GM21390 (cell line): ENCODE data around the gene YIF1A.
A peak's percentile ranks its signal among the peaks of the same experiment; 100 is the strongest.
"Not testable (repeated sequence)": the region's sequence is repeated elsewhere in the genome, so short reads cannot be mapped to it uniquely, and the experiment has no call there.

Experiments
- ATAC-seq: cut with Tn5 transposase; IDR thresholded peaks from one replicate; pipeline ENCODE4 v1.9.1; 2021; ENCODE audit not compliant: unreplicated experiment

Gene YIF1A

DNA sequence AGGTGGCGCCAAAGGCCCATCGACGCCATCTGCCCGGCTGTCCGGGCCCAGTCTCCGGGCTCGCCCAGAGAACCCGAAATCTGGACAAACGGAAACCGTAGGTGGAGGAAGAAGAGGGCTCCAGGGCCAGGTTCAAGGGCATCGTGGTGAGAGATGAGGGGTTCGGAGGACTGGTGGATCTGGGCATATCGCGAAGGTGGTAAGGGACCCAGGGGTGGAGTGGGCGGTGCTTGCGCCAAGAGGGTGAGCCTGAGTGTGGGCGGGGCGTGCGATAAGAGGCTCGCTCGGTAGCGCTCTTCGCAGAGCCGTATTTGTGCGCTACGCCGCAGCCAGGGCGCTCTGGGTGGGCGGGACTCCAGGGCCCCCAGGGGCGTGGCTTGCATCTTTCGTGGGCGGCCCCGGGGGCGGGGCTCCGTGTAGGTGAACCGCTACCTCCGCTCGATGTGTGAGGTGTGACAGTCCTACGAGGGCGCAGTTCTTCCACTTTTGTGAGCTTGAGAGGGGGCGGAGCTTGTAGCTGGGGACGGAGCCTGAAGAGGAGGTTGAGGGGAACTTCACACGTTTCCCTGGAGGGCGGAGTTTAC is 23.1 kb upstream of the YIF1A start:
- ATAC-seq, result peak; percentile 68

GRCh38 chr11:66311470-66311964 is 22.6 kb upstream of the YIF1A start:
- ATAC-seq, result no peak

DNA sequence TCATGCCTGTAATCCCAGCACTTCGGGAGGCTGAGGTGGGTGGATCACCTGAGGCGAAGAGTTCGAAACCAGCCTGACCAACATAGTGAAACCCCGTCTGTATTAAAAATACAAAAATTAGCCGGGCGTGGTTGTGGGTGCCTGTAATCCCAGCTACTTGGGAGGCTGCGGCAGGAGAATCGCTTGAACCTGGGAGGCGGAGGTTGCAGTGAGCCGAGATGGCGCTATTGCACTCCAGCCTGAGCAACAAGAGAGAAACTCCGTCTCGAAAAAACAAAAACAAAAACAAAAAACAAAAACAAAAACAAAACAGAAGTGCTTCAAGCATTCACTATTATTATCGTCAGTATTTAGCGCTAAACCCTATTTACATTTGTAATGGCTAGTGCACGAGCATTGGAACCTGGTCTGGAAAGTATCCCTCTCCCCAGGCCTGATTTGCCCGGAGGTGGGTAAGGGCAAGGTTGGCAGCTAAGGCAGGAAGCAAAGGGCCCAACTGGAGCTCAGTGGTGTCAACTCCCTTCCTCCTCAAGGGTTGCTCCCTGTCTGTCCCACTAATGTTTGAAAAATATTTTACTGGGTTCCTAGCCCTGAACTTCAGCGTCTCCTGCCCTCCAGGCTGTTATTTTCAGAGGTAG is 22.0 kb upstream of the YIF1A start:
- ATAC-seq, result not testable (repeated sequence)

DNA sequence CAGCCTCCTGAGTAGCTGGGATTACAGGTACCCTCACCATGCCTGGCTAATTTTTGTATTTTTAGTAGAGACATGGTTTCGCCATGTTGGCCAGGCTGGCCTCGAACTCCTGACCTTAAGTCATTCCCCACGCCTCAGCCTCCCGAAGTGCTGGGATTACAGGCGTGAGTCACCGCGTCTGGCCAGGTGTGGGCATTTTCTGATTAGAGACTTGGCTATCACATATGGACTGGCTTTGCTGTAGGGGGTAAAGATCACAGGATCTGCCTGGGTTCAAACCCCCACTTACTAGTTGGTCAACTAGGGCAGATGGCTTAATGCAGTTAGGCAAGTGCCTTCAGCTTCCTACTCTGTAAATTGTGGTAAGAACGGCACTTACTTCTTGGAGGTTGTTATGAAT is 21.4 kb upstream of the YIF1A start:
- ATAC-seq, result no peak

GRCh38 chr11:66309475-66309874 is 20.5 kb upstream of the YIF1A start:
- no peak for ATAC-seq

- no peak for ATAC-seq
Observed at GRCh38 chr11:66302656-66303055, 13.7 kb upstream of the YIF1A start.

GRCh38 chr11:66299186-66299585 is 10.2 kb upstream of the YIF1A start:
- no peak for ATAC-seq

GRCh38 chr11:66297610-66298009 is 8.7 kb upstream of the YIF1A start:
- ATAC-seq, result no peak

DNA sequence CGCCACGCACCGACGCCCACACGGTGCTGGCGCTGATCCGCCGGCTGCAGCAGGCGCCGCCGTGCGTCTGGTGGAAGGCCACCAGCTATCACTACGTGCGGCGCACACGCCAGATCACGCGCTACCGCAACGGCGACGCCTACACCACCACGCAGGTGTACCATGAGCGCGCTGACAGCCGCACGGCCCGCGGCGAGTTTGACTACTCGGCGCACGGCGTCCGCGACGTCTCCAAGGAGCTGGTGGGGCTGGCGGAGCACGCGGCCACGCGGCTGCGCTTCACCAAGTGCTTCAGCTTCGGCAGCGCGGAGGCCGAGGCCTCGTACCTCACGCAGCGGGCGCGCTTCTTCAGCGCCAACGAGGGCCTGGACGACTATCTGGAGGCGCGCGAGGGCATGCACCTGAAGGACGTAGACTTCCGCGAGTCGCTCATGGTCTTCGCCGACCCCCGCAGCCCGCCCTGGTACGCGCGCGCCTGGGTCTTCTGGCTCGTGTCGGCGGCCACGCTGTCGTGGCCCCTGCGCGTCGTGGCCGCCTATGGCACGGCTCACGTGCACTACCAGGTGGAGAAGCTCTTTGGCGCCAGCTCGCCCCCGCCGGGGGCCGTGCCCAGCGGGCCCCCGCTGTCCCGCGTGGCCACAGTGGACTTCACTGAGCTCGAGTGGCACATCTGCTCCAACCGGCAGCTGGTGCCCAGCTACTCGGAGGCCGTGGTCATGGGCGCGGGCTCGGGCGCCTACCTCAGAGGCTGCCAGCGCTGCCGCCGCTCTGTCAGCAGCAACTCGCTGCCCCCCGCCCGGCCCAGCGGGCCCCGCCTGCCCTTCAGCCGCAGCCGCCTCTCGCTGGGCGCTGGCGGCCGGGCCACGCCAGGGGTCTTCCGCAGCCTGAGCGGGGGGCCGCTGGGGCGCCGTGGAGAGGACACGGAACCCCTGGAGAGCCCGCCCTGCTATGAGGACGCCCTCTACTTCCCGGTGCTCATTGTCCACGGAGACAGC is 6.0 kb upstream of the YIF1A start:
- no peak for ATAC-seq

DNA sequence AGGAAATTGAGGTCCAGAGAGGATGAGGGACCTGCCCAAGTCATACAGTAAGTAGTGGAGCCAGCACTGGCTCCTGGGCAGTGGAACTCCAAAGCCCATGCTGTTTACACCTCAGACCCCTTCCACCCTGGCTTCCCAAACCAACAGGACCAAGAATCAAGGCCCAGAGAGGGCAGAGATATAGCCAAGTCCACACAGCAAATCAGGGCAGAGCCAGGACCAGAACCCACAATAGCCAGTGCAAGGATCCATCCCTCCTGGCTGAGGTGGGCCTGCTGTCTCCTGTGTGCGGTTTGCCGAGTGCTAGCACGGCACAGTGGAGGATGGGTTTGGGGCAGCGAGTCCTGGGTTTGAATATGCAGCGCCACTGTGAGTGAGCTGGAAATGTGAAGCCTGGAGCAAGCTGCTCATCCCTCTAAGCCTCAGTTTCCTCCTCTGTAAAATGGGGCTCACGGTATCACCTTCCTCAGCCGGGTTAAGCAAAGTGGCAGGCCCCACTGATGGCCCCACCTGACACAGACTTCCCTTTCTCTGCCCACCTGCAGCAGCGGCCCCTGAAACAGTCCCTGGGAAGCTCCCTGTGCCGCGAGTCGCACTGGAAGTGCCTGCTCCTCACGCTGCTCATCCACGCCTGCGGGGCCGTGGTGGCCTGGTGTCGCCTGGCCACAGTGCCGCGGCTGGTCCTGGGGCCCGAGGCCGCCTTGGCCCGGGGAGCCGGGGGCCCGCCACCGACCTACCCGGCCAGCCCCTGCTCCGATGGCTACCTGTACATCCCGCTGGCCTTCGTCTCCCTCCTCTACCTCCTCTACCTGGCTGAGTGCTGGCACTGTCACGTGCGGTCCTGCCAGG is 5.1 kb upstream of the YIF1A start:
- no peak for ATAC-seq

DNA sequence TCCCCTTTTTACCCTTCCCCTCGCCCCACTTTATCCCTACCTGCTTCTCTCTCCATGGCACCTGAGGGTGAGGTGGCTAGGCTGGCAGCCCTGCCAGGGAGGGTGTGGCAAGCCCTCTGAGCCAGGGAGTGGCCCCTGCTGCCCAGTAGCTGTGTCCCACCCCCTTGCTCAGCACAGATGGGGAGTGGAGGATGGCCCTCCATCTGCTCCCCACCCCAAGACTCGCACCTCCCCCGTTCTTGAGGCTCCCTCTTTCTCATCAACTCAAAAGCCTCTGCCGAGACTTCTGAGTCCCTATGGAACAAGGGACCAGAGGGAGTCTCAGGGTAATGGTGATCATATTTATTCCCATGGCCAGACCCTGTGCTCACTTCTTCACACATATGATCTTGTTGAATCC is 4.4 kb upstream of the YIF1A start:
- ATAC-seq, result no peak

DNA sequence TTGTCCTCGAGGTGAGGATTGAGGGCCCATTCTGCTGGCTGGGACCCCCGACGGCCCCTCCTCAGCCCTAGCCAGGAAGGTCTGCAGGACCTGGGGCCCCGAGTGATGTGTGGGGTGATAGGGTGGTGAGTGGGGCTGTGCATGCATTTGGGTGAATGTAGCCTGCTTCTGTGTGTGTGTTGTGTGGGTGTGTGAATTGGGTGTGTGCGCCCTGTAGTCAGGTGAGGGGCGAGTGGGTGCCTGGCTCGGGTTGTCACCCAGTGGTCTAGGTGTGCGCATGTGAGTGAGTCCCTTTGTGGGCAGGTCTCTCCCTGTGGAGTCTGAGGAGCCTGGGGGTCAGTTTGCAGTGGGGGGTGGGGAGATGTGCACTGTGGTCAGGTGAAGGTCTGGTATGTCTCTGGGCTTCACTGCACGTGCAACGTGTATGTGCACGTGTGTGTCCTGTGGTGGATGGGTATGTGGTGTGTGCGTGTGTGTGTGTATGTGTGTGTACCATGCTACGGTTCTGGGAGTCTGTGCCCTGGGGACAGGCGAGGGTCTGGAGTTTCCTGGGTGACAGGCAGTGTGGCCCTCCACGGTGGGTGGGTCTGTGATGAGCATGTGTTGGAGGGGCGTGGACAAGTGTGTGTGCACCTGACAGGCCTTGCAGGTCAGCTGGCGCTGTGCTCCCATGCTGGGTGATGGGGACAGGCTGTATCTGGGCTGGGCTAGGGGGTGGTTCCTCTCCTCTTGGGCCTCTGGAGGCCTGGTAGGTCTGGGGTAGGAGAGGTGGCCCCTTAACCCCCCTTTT is 3.8 kb upstream of the YIF1A start:
- ATAC-seq, result no peak

GRCh38 chr11:66291706-66292542 is 3.0 kb upstream of the YIF1A start, which contains the start of gene TMEM151A:
TMEM151A (plus strand) TSS chr11:66291894; CDS start chr11:66292014, 120 bp downstream.
- no peak for ATAC-seq

DNA sequence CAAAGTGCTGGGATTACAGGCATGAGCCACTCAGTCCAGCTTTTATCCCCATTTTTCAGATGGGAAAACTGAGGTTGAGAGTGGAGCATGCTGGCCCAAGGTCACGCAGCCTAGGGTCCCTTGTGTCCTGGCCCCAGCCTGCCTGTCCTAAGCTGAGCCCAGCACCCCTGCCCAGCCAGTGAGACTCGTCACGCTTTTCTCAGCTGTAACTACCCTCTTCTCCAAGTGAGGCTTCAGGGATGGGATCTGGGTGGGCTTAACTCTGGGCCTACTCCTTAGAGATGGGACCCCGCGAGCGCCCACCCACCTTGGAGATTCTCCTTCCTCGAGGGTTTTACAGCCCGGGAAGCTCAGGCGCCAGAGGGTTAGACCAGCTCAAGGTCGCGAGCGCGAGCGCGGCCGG is 2.4 kb upstream of the YIF1A start:
- ATAC-seq, result no peak

DNA sequence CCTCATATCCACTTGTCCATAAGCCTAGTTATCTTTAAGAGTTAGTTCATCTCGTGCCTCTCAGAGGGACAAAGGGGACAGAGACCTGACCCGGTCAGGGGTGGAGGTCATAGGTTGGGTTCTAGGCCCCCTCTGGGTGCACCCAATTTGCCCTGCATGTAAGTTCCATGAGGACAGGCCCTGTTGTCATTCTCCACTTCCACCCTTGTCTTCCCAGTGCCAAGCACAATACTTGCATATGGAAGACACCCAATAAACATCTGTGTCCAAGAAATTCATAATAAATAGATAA is 1.3 kb upstream of the YIF1A start:
- ATAC-seq, result no peak

GRCh38 chr11:66289548-66290329 is 796 bp upstream of the YIF1A start:
- peak; percentile 34 for ATAC-seq

DNA sequence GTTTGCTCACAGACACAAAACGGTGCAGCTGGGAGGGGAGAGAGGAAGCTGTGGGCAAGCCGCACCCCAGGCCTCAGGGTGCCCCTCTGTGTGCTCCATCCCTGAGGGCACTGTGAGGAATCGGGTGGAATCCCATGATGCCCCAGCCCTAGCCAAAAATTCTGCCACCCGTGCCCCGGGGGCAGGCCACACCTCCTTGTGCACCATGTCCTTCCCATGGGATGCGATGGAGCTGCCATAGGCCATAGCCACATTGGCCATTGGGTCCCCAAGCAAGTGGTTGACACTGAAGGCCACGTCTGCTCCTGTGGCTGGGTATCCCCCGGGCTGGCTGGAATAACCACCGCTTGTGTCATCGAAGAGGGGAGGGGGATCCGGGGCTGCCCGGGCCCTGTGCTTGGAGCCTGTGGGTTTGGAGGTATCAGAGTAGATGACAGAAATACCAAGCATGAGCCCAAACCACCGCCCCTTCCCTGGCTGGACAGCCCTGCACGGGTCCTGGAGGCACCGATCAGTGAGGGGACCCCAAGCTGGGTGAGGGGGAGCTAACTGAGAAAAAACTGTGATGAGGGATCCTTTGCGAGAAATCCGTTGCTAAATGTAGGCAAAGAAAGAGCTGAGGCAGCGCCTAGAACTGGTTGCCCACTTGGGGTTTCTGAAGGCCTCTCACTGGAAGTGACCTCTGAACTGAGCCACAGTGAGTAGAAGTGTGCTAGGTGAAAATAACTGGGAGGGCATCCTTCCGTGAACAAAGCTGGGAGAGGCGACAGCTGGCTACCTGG is 863 bp downstream of the YIF1A start:
- no peak for ATAC-seq
